ENCODE results near the gene ANXA11. TPM values are rescaled to one million over a fixed set of nuclear protein-coding genes. Genes with fewer than 3 reads are reported as not detected.
A peak's percentile ranks its signal among the peaks of the same experiment; 100 is the strongest.

Gene ANXA11
- total RNA-seq, 2 donors from 2014 or later = 158 to 174 TPM

GRCh38 chr10:80144696-80145131, 60.6 kb downstream of the ANXA11 start:
- no peak for TF ChIP-seq POLR2A (IDR thresholded peaks at IDR 0.05)
- TF ChIP-seq POLR2AphosphoS5 (IDR thresholded peaks at IDR 0.05) = no peak
- TF ChIP-seq CTCF (IDR thresholded peaks at IDR 0.05) = no peak
- Histone ChIP-seq H3K36me3 (no peaks in the 10 kb centered on the region), H3K4me3 (no peak overlapping the region), H3K27ac (peak overlapping the region; percentile 16 to 29), H3K27me3 (replicated peaks; ENCODE audit: insufficient read depth) (no peaks in the 10 kb centered on the region), H3K9me3 (no peaks in the 10 kb centered on the region), H3K4me1 (replicated peaks) (peaks cover 10% of the 10 kb centered on the region)
- intact Hi-C loops (cut with DNase I) = no loop called here
- WGBS = 16% methylated on average over 9 of the region's 12 CpGs
- no peak for DNase-seq (ENCODE audit: low spot score)

- Histone ChIP-seq H3K36me3 (no peaks in the 10 kb centered on the region), H3K27me3 (replicated peaks; ENCODE audit: insufficient read depth) (no peaks in the 10 kb centered on the region), H3K4me1 (replicated peaks) (peaks cover 10% of the 10 kb centered on the region), H3K9me3 (no peaks in the 10 kb centered on the region), H3K4me3 (no peak overlapping the region), H3K27ac (peak overlapping the region; percentile 25 to 29)
- 31% methylated on average over 21 of the region's 28 CpGs for WGBS
- intact Hi-C loops (cut with DNase I) = no loop called here
- TF ChIP-seq POLR2A (IDR thresholded peaks at IDR 0.05) (no peak), CTCF (IDR thresholded peaks at IDR 0.05) (peak in 1 of 4 experiments; percentile 13), POLR2AphosphoS5 (IDR thresholded peaks at IDR 0.05) (no peak)
- DNase-seq (ENCODE audit: low spot score) = peak; percentile 43
Observed at GRCh38 chr10:80144067-80144695, 61.2 kb downstream of the ANXA11 start.

GRCh38 chr10:80141696-80142460, 63.5 kb downstream of the ANXA11 start:
- Histone ChIP-seq H3K36me3 (no peaks in the 10 kb centered on the region), H3K27ac (no peak overlapping the region), H3K27me3 (replicated peaks; ENCODE audit: insufficient read depth) (no peaks in the 10 kb centered on the region), H3K4me3 (no peak overlapping the region), H3K4me1 (replicated peaks) (peaks cover 10% of the 10 kb centered on the region), H3K9me3 (no peaks in the 10 kb centered on the region)
- no peak for DNase-seq (ENCODE audit: low spot score)
- intact Hi-C loops (cut with DNase I) = no loop called here
- WGBS = 44% methylated on average over 19 of the region's 19 CpGs
- no peak for TF ChIP-seq POLR2AphosphoS5 (IDR thresholded peaks at IDR 0.05)
- TF ChIP-seq CTCF (IDR thresholded peaks at IDR 0.05) = no peak
- no peak for TF ChIP-seq POLR2A (IDR thresholded peaks at IDR 0.05)

- intact Hi-C loops (cut with DNase I) = no loop called here
- H3K9me3 ChIP-seq = no peaks in the 10 kb centered on the region
- peaks cover 10% of the 10 kb centered on the region for H3K4me1 ChIP-seq (replicated peaks)
- no peak overlapping the region for H3K27ac ChIP-seq
- 90% methylated on average over 7 of the region's 7 CpGs for WGBS
- H3K36me3 ChIP-seq = no peaks in the 10 kb centered on the region
- H3K27me3 ChIP-seq (replicated peaks; ENCODE audit: insufficient read depth) = no peaks in the 10 kb centered on the region
- no peak for TF ChIP-seq POLR2A (IDR thresholded peaks at IDR 0.05)
- no peak for TF ChIP-seq POLR2AphosphoS5 (IDR thresholded peaks at IDR 0.05)
- TF ChIP-seq CTCF (IDR thresholded peaks at IDR 0.05) = no peak
- no peak for DNase-seq (ENCODE audit: low spot score)
- H3K4me3 ChIP-seq = no peak overlapping the region
Observed at GRCh38 chr10:80140251-80140650, 65.1 kb downstream of the ANXA11 start.

All from prostate gland (tissue), 2 donors.